Measurements from ENCODE around the gene MKRN2.

DNA sequence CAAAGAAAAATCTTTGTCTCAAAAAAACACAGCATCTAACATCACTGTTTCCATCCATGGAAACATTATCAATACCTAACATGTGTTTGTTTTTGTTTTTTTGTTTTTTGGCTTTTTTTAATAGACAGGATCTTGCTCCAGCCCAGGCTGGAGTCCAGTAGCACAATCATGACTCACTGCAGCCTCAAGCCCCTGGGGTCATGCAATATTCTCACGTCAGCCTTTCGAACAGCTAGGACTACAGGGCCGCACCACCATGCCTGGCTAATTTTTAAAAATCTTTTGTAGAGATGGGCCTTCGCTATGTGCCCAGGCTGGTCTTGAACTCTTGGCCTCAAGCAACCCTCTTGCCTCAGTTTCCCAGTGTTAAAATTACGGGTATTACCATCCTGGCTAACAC, 54.2 kb downstream of the MKRN2 start:
- TF ChIP-seq, protein P1, sequence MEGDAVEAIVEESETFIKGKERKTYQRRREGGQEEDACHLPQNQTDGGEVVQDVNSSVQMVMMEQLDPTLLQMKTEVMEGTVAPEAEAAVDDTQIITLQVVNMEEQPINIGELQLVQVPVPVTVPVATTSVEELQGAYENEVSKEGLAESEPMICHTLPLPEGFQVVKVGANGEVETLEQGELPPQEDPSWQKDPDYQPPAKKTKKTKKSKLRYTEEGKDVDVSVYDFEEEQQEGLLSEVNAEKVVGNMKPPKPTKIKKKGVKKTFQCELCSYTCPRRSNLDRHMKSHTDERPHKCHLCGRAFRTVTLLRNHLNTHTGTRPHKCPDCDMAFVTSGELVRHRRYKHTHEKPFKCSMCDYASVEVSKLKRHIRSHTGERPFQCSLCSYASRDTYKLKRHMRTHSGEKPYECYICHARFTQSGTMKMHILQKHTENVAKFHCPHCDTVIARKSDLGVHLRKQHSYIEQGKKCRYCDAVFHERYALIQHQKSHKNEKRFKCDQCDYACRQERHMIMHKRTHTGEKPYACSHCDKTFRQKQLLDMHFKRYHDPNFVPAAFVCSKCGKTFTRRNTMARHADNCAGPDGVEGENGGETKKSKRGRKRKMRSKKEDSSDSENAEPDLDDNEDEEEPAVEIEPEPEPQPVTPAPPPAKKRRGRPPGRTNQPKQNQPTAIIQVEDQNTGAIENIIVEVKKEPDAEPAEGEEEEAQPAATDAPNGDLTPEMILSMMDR (conservative IDR thresholded peaks at IDR 0.05; ENCODE audit: low read depth, low read length): no peak
- TF ChIP-seq POLR2A (IDR thresholded peaks at IDR 0.05; ENCODE audit: low read depth, low read length): no peak
- no peak for TF ChIP-seq SMC3 (IDR thresholded peaks at IDR 0.05; ENCODE audit: low read depth, low read length)
- no peak for TF ChIP-seq CHD1 (IDR thresholded peaks at IDR 0.05; ENCODE audit: low read depth, low read length)
- TF ChIP-seq RCOR1 (IDR thresholded peaks at IDR 0.05; ENCODE audit: insufficient replicate concordance, low read length): no peak
- no peak for TF ChIP-seq MXI1 (IDR thresholded peaks at IDR 0.05; ENCODE audit: borderline replicate concordance, low read depth, low read length)
- TF ChIP-seq, protein P2, sequence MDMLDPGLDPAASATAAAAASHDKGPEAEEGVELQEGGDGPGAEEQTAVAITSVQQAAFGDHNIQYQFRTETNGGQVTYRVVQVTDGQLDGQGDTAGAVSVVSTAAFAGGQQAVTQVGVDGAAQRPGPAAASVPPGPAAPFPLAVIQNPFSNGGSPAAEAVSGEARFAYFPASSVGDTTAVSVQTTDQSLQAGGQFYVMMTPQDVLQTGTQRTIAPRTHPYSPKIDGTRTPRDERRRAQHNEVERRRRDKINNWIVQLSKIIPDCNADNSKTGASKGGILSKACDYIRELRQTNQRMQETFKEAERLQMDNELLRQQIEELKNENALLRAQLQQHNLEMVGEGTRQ (IDR thresholded peaks at IDR 0.05; ENCODE audit: low read depth, low read length): no peak
- no peak for TF ChIP-seq RFX5 (IDR thresholded peaks at IDR 0.05; ENCODE audit: low read depth, low read length)
- TF ChIP-seq RAD21 (IDR thresholded peaks at IDR 0.05; ENCODE audit: low read length): no peak
- no peak for TF ChIP-seq NFE2L2 (IDR thresholded peaks at IDR 0.05; ENCODE audit: low read depth, low read length)

All from IMR-90 (cell line).